Head of caudate nucleus (tissue), 42 donors: ENCODE measurements around the gene ADAMTS19.
"Not testable (repeated sequence)": the region's sequence is repeated elsewhere in the genome, so short reads cannot be mapped to it uniquely, and the experiment has no call there.

Experiments used
- DNase-seq, 42 donors: peaks; one replicate each; pipeline versions ENCODE4 v3.0.0 to v3.0.0-alpha.2; 2020 to 2021; ENCODE audit warnings: mixed read lengths in 7 of 42
- intact Hi-C: fragments of 100-400 bp; cut with DNase I; formaldehyde crosslinking; loops from one replicate; pipeline ENCODE4 v1.15.0; 2022

Gene ADAMTS19

DNA sequence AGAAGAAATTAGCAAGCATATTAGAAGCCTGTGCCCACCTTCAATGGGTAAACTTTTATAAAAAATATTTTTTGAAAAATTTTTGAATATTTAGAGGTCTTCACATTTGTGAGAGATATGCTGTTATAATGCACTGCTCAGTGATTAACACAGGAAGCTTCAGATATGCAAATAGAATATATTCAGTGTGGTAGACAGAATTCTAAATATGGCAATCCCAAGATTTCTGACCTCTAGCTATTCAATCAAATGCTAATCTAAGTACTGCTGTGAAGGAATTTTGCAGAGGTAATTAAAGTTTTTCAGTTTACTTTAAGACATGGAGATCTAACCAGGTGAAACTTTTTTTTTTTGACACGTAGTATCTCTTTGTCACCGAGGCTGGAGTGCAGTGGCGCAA lies 103.5 kb downstream of the ADAMTS19 start:
- DNase-seq, result no peak
- intact Hi-C loops, result no loop called here

DNA sequence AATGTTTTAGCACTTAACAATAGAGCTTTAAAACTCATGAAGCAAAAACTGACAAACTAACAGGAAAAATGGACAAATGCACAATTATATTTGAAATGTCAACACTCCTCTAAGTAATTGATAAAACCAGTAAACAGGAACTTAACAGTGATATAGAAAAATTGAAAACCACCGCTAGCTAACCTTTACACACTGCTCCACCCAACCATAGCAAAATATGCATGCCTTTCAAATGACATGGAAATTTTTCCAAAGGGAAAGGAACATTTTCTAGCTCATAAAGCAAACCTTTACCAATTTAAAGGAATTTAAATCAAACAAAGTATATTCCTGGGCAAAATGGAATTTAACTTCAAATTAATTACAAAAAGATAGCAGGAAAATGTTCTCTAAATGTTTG lies 109.2 kb downstream of the ADAMTS19 start:
- intact Hi-C loops, result no loop called here

DNA sequence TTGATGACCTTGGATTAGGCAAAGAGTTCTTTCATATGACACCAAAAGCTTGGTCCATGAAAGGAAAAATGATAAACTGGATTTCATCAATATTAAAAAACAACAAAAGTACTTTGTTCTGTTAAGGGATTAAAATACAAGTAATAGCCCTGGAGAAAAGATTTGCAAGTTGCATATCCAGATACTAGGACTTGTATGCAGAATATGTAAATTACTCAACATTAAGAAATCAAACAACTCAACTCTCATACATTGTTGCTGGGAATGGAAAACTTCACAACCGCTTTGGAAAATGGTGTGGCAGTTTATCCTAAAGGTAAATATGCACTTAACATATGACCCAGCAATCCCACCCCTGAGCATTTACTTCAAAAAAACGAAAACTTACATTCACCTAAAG lies 112.0 kb downstream of the ADAMTS19 start:
- intact Hi-C loops, result no loop called here
- no peak for DNase-seq

More for the DNA sequence above, 109.2 kb downstream of the ADAMTS19 start:
- DNase-seq, result no peak

DNA sequence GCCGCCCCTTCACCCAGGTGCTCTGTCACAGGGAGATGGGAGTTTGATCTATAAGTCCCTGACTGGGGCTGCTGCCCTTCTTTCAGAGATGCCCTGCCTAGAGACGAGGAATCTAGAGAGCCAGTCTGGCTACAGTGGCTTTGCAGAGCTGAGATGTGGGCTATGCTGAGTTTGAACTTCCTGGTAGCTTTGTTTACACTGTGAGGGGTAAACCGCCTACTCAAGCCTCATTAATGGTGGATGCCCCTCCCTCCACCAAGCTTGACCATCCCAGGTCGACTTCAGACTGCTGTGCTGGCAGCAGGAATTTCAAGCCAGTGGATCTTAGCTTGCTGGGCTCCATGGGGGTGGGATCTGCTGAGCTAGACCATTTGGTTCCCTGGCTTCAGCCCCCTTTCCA lies 124.4 kb downstream of the ADAMTS19 start:
- intact Hi-C loops, result not testable (repeated sequence)
- DNase-seq, result peak in 1 of 42 donors; percentile 9

DNA sequence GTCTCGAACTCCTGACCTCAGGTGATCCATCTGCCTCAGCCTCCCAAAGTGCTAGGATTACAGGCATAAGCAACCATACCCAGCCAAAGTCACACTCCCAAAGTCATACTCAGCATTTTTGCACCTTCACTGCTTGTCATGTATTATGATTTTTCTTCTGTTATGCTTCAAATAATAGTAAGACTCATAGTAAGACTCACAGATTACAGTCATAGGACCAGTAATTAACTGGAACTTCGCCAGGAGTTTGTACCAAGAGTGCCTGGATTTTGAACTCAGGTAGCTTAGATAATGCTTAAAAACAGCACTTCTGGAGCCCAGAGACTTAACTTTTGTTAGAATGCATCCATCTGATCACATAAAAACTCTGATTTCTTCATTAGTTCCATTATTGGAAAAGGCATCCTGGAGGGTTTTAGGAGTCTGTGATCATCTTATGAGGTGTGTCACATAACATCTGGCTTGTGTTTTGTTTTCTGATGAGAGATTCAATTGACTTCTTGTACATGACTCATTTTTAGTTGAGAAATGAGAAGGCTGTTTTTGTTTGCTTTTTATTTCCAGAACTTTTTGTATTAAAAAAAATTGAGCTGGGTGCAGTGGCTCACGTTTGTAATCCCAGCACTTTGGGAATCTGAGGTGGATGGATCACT lies 131.5 kb downstream of the ADAMTS19 start:
- intact Hi-C loops, result no loop called here
- DNase-seq, result no peak

DNA sequence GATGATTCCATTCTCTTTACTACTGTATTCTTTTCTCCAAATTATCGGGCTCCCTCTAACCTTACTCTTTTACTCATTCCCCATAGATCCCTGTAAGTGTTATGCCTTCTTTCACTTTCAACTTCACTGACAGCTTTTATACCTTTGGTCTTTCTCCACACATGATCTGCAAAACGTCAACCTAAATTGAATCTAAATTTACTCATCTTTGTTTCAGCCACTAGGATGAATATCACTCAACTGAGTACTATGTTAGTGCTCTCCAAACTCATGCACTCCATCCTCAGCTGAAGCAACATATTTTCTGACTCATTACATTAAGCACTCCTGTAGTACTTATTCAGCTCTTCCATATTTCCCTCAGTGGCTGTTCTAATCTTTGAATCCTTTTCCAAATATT lies 133.4 kb downstream of the ADAMTS19 start:
- intact Hi-C loops, result no loop called here
- DNase-seq, result no peak

DNA sequence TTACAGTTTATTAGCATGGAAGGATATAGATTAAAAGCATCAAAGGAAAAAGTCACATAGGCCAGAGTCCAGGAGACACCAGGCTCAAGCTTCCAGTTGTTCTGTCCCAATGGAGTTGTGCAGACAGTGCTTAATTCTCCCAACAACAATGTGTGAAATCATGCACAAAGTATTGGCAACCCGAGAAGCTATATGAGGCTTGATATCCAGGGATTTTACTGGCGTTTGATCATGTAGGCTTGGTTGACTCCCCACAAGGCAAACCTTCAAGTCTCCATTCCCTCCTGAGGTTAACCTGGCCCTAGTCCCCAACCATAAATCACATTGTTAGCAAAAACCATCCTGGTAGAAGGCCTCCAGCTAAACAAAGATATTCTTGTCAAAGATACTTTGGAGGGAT lies 141.5 kb downstream of the ADAMTS19 start:
- intact Hi-C loops, result no loop called here
- no peak for DNase-seq

DNA sequence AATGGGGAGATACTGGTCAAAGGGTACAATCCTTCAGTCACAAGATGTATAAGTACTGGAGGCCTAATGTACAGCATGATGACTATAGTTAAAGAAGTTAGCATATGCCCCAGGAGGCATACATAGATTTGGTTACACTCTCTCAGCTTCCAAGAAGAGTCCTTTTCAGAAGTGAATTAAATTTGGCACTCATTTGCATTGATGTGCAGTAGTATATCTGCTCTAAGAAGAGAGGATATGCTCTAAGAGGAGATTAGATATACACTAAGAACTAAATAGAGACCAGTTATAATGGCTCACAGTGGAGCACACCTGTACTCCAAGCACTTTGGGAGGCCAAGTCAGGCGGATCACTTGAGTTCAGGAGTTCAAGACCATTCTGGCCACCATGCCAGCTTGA lies 148.3 kb downstream of the ADAMTS19 start:
- no peak for DNase-seq
- intact Hi-C loops, result no loop called here

DNA sequence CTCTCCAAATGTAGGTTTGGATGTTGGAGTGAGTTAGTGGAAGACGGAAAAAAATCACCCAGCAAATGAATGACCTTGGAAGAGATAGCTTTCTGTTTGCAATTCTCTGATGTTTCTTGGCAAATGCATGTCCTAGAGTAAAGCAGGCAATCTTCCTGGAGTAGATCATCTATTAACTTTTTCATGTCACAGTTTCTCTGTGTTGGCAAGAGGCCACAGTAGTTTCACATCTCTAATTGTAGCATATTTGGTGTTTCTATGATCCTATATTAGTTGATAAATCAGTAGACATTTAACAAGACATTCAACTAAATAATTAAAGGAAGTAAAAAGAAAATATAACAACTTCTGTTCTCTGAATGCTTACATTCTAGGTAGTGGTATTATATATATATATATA lies 149.6 kb downstream of the ADAMTS19 start:
- intact Hi-C loops, result no loop called here
- no peak for DNase-seq

DNA sequence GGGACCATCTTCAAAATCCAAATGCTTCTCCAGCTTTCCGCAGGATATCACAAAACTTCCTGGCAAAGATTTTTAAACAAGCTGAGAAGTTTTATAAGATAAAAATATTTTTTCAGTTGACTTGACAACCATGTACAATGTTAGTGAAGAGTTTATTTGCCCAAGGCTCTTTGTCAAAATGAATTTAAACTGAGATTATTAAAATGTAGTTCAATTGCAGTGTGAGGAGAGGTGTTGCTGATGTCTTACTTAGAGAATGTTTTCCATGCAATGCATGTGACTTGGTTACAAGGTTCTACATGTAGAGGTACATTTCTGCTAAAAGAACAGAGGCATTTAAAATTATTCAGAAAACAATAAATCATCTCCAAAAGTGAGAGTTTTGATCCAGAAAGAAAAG lies 156.4 kb downstream of the ADAMTS19 start:
- DNase-seq, result no peak
- intact Hi-C loops, result no loop called here

- intact Hi-C loops, result no loop called here
- DNase-seq, result no peak
These were observed 157.1 kb downstream of the ADAMTS19 start for GRCh38 chr5:129617206-129617605.

DNA sequence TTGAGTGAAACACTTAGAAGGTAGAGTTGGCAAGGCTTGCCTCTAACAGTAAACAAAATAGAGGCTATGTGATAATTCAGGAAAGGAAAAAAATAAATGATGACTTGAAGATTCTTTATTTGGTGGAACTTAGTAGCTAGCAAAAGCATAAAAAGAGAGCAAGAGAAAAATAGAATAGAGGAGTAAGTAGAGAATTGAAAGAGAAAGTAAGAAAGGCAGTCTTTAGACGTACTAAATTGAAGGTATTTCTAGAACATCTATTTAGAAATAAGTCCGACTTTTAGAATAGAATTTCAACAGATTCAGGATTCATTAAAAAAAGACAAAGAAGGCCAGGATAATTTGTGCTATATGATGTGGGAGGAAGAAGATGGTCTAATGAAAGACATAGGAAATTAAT lies 159.7 kb downstream of the ADAMTS19 start:
- no peak for DNase-seq
- intact Hi-C loops, result no loop called here

DNA sequence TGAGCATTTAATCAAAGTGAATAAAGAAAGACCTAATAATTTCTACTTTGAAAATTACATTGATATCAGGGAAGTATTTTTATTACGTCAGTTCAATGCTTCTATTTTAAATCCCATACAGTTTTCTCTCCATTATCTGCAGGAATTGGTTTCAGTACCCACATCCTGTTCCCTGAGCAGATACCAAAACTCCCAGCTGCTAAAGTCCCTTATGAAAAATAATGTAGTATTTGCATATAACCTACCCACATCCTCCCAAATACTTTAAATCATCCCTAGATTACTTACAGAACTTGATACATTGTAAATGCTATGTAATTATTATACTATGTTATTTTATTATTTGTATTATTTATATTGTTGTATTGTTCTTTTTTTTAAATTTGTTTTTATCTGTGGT lies 162.4 kb downstream of the ADAMTS19 start:
- intact Hi-C loops, result no loop called here
- no peak for DNase-seq

DNA sequence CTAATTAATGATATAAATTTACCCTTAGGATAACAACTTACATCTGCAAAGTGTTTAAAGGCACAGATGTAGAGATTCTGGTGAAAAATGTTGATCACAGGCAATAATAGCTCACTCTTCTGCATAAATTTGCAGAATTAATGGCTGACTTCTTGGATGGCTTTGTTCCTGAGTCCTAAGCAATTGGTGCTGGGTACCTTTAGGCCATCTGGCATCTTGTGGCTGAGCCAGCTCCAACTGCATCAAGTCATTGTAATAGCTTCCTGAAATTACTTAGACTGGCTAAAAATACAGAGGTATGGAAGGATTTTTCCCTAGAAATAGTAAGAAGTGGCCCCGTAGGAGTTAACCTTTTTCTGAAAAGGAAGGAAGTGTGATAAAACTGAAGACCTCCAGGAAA lies 169.5 kb downstream of the ADAMTS19 start:
- DNase-seq, result no peak
- intact Hi-C loops, result no loop called here

DNA sequence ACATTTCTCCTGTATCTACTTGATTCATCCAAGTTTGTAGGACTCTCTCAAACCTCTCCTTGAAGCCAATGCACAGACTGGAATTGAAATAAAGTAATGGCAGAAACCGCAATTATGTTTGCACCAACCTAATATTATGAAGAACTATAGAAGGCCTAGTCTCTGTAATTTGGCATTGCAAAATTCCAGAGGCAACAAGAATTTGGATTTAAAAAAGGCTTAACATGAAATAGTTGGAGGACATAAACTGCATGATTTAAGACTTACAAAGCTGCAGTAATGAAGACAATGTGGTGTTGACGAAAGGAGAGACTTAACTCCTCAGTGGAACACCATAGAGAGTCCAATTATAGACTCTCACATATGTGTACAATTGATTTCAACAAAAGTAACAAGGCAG lies 170.0 kb downstream of the ADAMTS19 start:
- intact Hi-C loops, result no loop called here
- DNase-seq, result no peak

DNA sequence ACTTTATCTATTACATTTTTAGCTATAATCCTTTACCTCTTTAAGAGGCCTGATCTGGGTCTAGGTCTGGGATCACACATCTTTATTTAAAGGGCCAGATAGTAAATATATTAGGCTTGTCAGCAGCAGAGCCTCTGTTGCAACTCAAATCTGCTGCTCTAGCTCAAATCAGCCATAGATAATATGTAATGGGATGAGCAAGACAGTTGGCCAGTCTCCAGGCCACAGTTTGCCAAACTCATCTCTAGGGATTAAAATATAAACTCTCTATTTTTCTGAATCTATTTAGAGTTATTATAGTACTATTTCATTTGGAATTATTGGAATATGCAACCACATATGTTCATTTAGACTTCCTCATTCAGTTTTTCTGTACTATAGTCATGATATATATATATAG lies 171.9 kb downstream of the ADAMTS19 start:
- intact Hi-C loops, result no loop called here
- no peak for DNase-seq

DNA sequence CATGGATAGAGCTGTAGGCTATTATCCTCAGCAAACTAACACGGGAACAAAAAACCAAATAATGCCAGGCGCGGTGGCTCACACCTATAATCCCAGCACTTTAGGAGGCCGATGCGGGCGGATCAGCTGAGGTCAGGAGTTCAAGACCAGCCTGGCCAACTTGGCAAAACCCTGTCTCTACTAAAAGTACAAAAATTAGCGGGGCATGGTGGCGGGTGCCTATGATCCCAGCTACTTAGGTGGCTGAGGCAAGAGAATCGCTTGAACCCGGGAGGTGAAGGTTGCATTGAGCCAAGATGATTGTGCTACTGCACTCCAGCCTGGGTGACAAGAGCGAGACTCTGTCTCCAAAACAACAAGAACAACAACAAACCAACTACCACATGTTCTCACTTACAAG lies 177.4 kb downstream of the ADAMTS19 start:
- intact Hi-C loops, DNase-seq: not testable (repeated sequence)

GRCh38 chr5:129639331-129639730 lies 179.2 kb downstream of the ADAMTS19 start:
- intact Hi-C loops, result no loop called here
- no peak for DNase-seq

- intact Hi-C loops, result no loop called here
- DNase-seq, result peak in 2 of 42 donors; percentile 3 to 13
These were observed 192.4 kb downstream of the ADAMTS19 start for GRCh38 chr5:129652349-129653056.

GRCh38 chr5:129653057-129653375 lies 192.9 kb downstream of the ADAMTS19 start:
- DNase-seq, result no peak
- intact Hi-C loops, result no loop called here

GRCh38 chr5:129653442-129653841 lies 193.3 kb downstream of the ADAMTS19 start:
- DNase-seq, result no peak
- intact Hi-C loops, result no loop called here
